Calu3 (cell line): ENCODE data around the gene NCS1. TPM values are rescaled to one million over a fixed set of nuclear protein-coding genes. Genes with fewer than 3 reads are reported as not detected.

Source experiments
- BruUV-seq: library from RNA; stranded (reverse); fragments of 400-500 nt; replicated peaks from 2 replicates; lab custom pipeline; 2021; lab: Mats Ljungman, UMichigan
- CTCF ChIA-PET: fragments of 300-600 bp; sonication (Branson Sonifier 250); formaldehyde crosslinking; loops from one replicate; lab custom pipeline; 2022; ENCODE audit warnings: antibody characterized with exemption; lab: Charles Lee
- DNase-seq: peaks from one replicate; pipeline ENCODE4 v3.0.0; 2022
- H3K27ac Mint-ChIP-seq: one replicate; pipeline ENCODE4 v1.8.0; 2022; ENCODE audit warnings: mixed read lengths; ENCODE audit not compliant: unreplicated experiment
- H3K27me3 Mint-ChIP-seq: one replicate; pipeline ENCODE4 v1.8.0; 2022; ENCODE audit warnings: mixed read lengths; ENCODE audit not compliant: unreplicated experiment
- H3K36me3 Mint-ChIP-seq: one replicate; pipeline ENCODE4 v1.8.0; 2022; ENCODE audit warnings: mild to moderate bottlenecking, moderate library complexity, mixed read lengths; ENCODE audit not compliant: insufficient read depth, unreplicated experiment
- H3K4me1 Mint-ChIP-seq: one replicate; pipeline ENCODE4 v1.8.0; 2022; ENCODE audit warnings: mild to moderate bottlenecking, low read depth, mixed read lengths; ENCODE audit not compliant: unreplicated experiment
- H3K4me3 Mint-ChIP-seq: one replicate; pipeline ENCODE4 v1.8.0; 2022; ENCODE audit warnings: mild to moderate bottlenecking, low read depth, moderate library complexity, mixed read lengths; ENCODE audit not compliant: unreplicated experiment
- H3K9me3 Mint-ChIP-seq: one replicate; pipeline ENCODE4 v1.8.0; 2022; ENCODE audit warnings: low read depth, mixed read lengths; ENCODE audit not compliant: unreplicated experiment
- CTCF ChIP-seq: fragments of 200-600 bp; IDR thresholded peaks from one replicate; pipeline ENCODE4 v1.8.0; 2022; ENCODE audit warnings: antibody characterized with exemption; ENCODE audit not compliant: unreplicated experiment
- intact Hi-C: fragments of 100-400 bp; cut with micrococcal nuclease; formaldehyde crosslinking; loops from one replicate; pipeline ENCODE4 v1.10.0; 2022; ENCODE audit not compliant: unreplicated experiment
- total RNA-seq: library from RNA; stranded (reverse); gene quantifications from 2 replicates; pipeline ENCODE4 v1.2.3, GENCODE V29; 2022

The NCS1 gene
- total RNA-seq, 1 experiment from 2014 or later = 16.1 TPM

- CTCF ChIA-PET = interaction anchor here (0.6 kb wide), 2 partner anchors 21 to 93 kb away, joined by 7 to 11 read pairs; partner anchors contain the start of gene NCS1
- Mint-ChIP-seq H3K36me3 (no peaks in the 10 kb centered on the region), H3K27me3 (peaks cover 80% of the 10 kb centered on the region), H3K27ac (no peak within 1 kb of the TSS), H3K9me3 (no peaks in the 10 kb centered on the region), H3K4me1 (peaks cover 8% of the 10 kb centered on the region), H3K4me3 (no peak within 1 kb of the TSS)
- no TSS peak for BruUV-seq
- intact Hi-C loops = no loop called here
- DNase-seq = no peak
- TF ChIP-seq CTCF = no peak
Measured at GRCh38 chr9:130265431-130266235, 93.4 kb downstream of the NCS1 start, which contains the start of gene HMCN2. Gene HMCN2, plus strand, starts transcription at chr9:130265760. Its CDS starts 119 bp downstream, at chr9:130265879.

- Mint-ChIP-seq H3K27ac (no peak overlapping the region), H3K36me3 (no peaks in the 10 kb centered on the region), H3K4me3 (no peak overlapping the region), H3K9me3 (no peaks in the 10 kb centered on the region), H3K27me3 (peaks cover 72% of the 10 kb centered on the region), H3K4me1 (peaks cover 8% of the 10 kb centered on the region)
- intact Hi-C loops = no loop called here
- TF ChIP-seq CTCF = no peak
- BruUV-seq = no TSS peak
- CTCF ChIA-PET = interaction anchor here (0.6 to 0.7 kb wide), 2 partner anchors 198 to 256 kb away, joined by 3 read pairs; no protein-coding TSS in a partner anchor
- no peak for DNase-seq
Measured at GRCh38 chr9:130266236-130267098, 94.3 kb downstream of the NCS1 start.

- no peak for DNase-seq
- H3K4me1 Mint-ChIP-seq = peaks cover 8% of the 10 kb centered on the region
- intact Hi-C loops = no loop called here
- no peak overlapping the region for H3K4me3 Mint-ChIP-seq
- CTCF ChIA-PET = no interaction called here
- TF ChIP-seq CTCF = no peak
- no peak overlapping the region for H3K27ac Mint-ChIP-seq
- H3K36me3 Mint-ChIP-seq = no peaks in the 10 kb centered on the region
- no peaks in the 10 kb centered on the region for H3K9me3 Mint-ChIP-seq
- no TSS peak for BruUV-seq
- H3K27me3 Mint-ChIP-seq = peaks cover 57% of the 10 kb centered on the region
Measured at GRCh38 chr9:130267930-130268329, 95.7 kb downstream of the NCS1 start.

- H3K27ac Mint-ChIP-seq = no peak overlapping the region
- H3K27me3 Mint-ChIP-seq = peaks cover 50% of the 10 kb centered on the region
Measured at GRCh38 chr9:130268521-130269211, 96.5 kb downstream of the NCS1 start.

More at GRCh38 chr9:130268521-130269211, 96.5 kb downstream of the NCS1 start:
- Mint-ChIP-seq H3K4me1 (peaks cover 2% of the 10 kb centered on the region), H3K4me3 (no peak overlapping the region), H3K36me3 (no peaks in the 10 kb centered on the region), H3K9me3 (no peaks in the 10 kb centered on the region)
- intact Hi-C loops = no loop called here
- no peak for TF ChIP-seq CTCF
- no TSS peak for BruUV-seq
- DNase-seq = no peak
- CTCF ChIA-PET = interaction anchor here (0.5 kb wide), 1 partner anchor 806 kb away, joined by 4 read pairs; no protein-coding TSS in a partner anchor
